ENCODE data around the gene SAMD3. TPM values are rescaled to one million over a fixed set of nuclear protein-coding genes. Genes with fewer than 3 reads are reported as not detected.

The SAMD3 gene
- total and polyA plus RNA-seq, 2 of the 4 experiments (the other 2 are of a cell fraction), result 3.0 to 3.9 TPM

DNA sequence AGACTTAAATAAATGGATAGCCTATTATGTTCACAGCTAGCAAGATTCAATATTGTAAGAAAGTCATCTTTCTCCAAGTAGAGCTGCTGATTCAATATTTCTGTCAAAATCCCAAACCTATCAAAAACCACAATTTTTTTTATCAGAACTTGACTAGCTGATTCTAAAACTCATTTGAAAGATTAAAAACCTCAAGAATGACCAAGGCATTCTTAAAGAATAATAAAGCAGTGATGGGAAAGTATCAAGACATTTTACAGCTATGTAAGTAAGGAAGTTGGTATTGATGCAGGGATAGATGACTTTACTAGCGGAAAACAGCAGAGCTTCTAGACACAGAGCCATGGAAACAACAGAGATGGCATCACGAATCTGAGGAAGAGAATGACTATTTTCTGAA lies 64.7 kb downstream of the SAMD3 start:
- Histone ChIP-seq H3K9me3 (ENCODE audit: control insufficient read depth, insufficient read depth, low read length) (peaks cover 8% of the 10 kb centered on the region), H3K27me3 (ENCODE audit: control insufficient read depth, insufficient read depth, low read length) (no peaks in the 10 kb centered on the region), H3K9me1 (ENCODE audit: insufficient read depth, low read length) (no peaks in the 10 kb centered on the region), H3K56ac (ENCODE audit: extremely low read depth, insufficient read depth, low read length) (no peak overlapping the region), H3K14ac (replicated peaks; ENCODE audit: low read depth, low read length) (no peak overlapping the region), H2BK5ac (ENCODE audit: low read depth, low read length, poor library complexity, severe bottlenecking) (no peak overlapping the region), H2AK9ac (replicated peaks; ENCODE audit: low read depth, low read length, poor library complexity) (no peak overlapping the region), H2BK120ac (ENCODE audit: low read depth, low read length) (no peak overlapping the region), H3K27ac (ENCODE audit: insufficient read depth, low read length) (no peak overlapping the region), H4K5ac (ENCODE audit: low read depth, low read length) (no peak overlapping the region), H3K4me1 (ENCODE audit: control insufficient read depth, insufficient read depth, low read length) (0 out of 2 replicates have a peak, but pooled peaks cover 1% of the 10 kb centered on the region), H3K9ac (ENCODE audit: low read depth, low read length) (no peak overlapping the region), H4K8ac (ENCODE audit: low read depth in 2 of 2, low read length in 2 of 2) (no peak overlapping the region), H3K36me3 (ENCODE audit: control insufficient read depth, insufficient read depth, low read length) (no peaks in the 10 kb centered on the region), H3K18ac (ENCODE audit: low read depth, low read length) (no peak overlapping the region), H4K20me1 (ENCODE audit: insufficient read depth, low read length) (no peaks in the 10 kb centered on the region), H3K23ac (ENCODE audit: low read depth, low read length) (no peak overlapping the region), H2BK15ac (ENCODE audit: low read depth, low read length) (no peak overlapping the region), H2AFZ (replicated peaks; ENCODE audit: low read length, poor library complexity) (no peak overlapping the region), H3K79me1 (ENCODE audit: low read depth in 1 of 2, low read length in 2 of 2) (no peaks in the 10 kb centered on the region), H3K4ac (ENCODE audit: low read depth, low read length) (no peak overlapping the region), H2BK20ac (ENCODE audit: low read depth, low read length) (no peak overlapping the region), H3K4me3 (ENCODE audit: insufficient read depth, low read depth, low read length) (no peak overlapping the region), H3K4me2 (ENCODE audit: low read depth, low read length) (no peak overlapping the region), H4K91ac (ENCODE audit: insufficient read depth, low read depth, low read length) (no peak overlapping the region), H2AK5ac (ENCODE audit: low read depth, low read length) (no peak overlapping the region)
- dilution Hi-C loops (cut with HindIII; ENCODE audit: low sequenced_read_pairs, unreplicated experiment) (no loop called here), intact Hi-C loops (cut with micrococcal nuclease) (no loop called here), in situ Hi-C loops (cut with MboI; ENCODE audit: low sequenced_read_pairs) (no loop called here)
- CTCF ChIA-PET, result no interaction called here
- no TSS peak for BruUV-seq (replicated peaks)
- no CpG with 5 or more reads among the region's 2 CpGs for WGBS, 2 experiments (ENCODE audit: extremely low coverage in 2 of 2, insufficient read length in 1 of 2)
- POLR2A ChIA-PET (ENCODE audit: unreplicated experiment), result no interaction called here
- TF ChIP-seq, protein P1, sequence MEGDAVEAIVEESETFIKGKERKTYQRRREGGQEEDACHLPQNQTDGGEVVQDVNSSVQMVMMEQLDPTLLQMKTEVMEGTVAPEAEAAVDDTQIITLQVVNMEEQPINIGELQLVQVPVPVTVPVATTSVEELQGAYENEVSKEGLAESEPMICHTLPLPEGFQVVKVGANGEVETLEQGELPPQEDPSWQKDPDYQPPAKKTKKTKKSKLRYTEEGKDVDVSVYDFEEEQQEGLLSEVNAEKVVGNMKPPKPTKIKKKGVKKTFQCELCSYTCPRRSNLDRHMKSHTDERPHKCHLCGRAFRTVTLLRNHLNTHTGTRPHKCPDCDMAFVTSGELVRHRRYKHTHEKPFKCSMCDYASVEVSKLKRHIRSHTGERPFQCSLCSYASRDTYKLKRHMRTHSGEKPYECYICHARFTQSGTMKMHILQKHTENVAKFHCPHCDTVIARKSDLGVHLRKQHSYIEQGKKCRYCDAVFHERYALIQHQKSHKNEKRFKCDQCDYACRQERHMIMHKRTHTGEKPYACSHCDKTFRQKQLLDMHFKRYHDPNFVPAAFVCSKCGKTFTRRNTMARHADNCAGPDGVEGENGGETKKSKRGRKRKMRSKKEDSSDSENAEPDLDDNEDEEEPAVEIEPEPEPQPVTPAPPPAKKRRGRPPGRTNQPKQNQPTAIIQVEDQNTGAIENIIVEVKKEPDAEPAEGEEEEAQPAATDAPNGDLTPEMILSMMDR (conservative IDR thresholded peaks at IDR 0.05; ENCODE audit: low read depth, low read length), result no peak
- TF ChIP-seq FOS (IDR thresholded peaks at IDR 0.05; ENCODE audit: low read depth, low read length) (no peak), MAZ (IDR thresholded peaks at IDR 0.05; ENCODE audit: borderline replicate concordance, low read depth, low read length) (no peak), CHD1 (IDR thresholded peaks at IDR 0.05; ENCODE audit: low read depth, low read length) (no peak), CEBPB (IDR thresholded peaks at IDR 0.05; ENCODE audit: low read depth, low read length) (no peak), RFX5 (IDR thresholded peaks at IDR 0.05; ENCODE audit: low read depth, low read length) (no peak), RAD21 (IDR thresholded peaks at IDR 0.05; ENCODE audit: low read length) (no peak), MAFK (IDR thresholded peaks at IDR 0.05; ENCODE audit: low read depth, low read length) (no peak), NFE2L2 (IDR thresholded peaks at IDR 0.05; ENCODE audit: low read depth, low read length) (no peak)
- TF ChIP-seq, protein P2, sequence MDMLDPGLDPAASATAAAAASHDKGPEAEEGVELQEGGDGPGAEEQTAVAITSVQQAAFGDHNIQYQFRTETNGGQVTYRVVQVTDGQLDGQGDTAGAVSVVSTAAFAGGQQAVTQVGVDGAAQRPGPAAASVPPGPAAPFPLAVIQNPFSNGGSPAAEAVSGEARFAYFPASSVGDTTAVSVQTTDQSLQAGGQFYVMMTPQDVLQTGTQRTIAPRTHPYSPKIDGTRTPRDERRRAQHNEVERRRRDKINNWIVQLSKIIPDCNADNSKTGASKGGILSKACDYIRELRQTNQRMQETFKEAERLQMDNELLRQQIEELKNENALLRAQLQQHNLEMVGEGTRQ (IDR thresholded peaks at IDR 0.05; ENCODE audit: low read depth, low read length), result no peak
- ATAC-seq (ENCODE audit: low read depth) (no peak), DNase-seq (no peak)
